ENCODE measurements around the gene CTSH.

- no peak for TF ChIP-seq CTCF (conservative IDR thresholded peaks at IDR 0.05; ENCODE audit: low read depth, low read length)
- TF ChIP-seq EZH2 (IDR thresholded peaks at IDR 0.05; ENCODE audit: low read length, unreplicated experiment) = no peak
Measured at GRCh38 chr15:78981532-78982313, 36.9 kb upstream of the CTSH start.
